Fibroblast of skin of right quadriceps (primary cell): ENCODE results near the gene OPRL1.
"Not testable (repeated sequence)": the region's sequence is repeated elsewhere in the genome, so short reads cannot be mapped to it uniquely, and the experiment has no call there.

Experiments used
- DNase-seq: peaks from one replicate; pipeline ENCODE4 v3.0.0-alpha.2; 2013

The OPRL1 gene

DNA sequence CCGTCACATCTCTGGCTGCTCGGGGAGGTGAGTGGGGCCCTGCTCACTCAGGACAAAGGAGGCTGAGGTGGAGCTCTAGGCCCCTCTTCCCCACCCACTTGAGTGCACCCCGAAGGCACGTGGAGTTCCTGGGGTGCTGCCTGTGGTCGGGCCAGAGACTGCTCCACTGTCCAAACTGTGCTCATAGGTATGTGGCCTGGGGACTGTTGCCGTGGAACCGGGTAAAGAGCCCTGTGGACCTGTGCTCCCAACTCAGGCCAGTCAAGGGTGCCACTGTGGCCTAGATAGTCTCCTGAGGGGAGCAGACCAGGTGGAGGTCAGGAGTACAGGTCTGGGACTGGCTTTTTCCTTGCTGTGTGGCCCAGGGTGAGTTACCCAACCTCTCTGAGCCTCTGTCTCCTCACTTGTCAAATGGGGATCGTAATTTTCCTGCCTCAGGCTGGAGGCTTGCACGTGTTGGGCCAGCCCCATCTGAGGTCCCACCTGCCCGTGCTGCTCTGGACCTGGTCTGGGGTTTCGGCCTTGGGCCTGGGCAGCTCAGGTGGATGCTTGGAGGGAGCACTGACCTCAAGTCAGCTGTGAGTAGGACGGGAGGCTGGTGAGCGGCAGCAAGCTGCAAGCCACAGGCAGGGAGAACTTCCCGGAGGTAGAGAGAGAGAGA lies 39.9 kb downstream of the OPRL1 start:
- DNase-seq: no peak

GRCh38 chr20:64121586-64121985 lies 41.7 kb downstream of the OPRL1 start:
- no peak for DNase-seq

DNA sequence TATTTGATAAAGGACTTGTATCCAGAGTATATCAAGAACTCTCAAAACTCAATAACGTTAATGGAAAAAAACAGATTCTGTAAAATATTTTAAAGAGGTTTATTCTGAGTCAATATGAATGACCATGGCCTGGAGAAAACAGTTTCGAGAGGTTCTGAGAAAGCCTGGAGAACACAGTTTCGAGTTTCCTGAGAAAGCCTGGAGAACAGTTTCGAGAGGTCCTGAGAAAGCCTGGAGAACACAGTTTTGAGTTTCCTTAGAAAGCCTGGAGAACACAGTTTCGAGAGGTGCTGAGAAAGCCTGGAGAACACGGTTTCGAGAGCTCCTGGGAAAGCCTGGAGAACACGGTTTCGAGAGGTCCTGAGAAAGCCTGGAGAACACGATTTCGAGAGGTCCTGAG lies 43.0 kb downstream of the OPRL1 start:
- not testable (repeated sequence) for DNase-seq

- DNase-seq: not testable (repeated sequence)
These were observed 43.6 kb downstream of the OPRL1 start for GRCh38 chr20:64123517-64123916.

DNA sequence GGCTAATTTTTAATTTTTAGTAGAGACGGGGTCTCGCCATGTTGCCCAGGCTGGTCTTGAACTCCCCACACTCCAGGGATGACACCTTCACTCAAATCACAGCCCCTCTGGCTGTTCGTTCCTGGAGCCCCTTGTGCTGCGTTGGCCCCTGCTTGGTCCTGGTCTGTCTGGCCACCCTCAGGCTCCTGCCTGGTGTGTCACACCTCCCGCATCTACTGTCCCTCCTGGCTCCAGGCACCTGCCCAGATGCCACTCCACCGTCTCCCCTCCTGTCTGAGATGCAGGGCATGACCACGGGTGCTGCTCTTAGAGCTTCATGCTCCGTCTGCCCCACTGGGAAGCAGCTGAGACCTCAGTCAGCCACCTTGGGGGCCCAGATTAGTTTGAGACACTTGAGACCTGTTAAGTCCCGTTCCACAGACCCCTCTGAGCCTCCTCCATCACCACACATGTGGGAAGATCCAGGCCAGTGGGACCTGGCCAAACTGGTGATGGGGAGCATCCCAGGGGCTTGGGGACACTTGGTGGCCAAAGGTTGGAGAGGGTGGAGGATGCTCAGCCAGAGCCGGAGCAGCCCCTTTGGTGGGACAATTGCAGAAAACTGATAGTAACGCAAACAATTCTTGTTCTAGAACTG lies 49.4 kb downstream of the OPRL1 start:
- DNase-seq: no peak

DNA sequence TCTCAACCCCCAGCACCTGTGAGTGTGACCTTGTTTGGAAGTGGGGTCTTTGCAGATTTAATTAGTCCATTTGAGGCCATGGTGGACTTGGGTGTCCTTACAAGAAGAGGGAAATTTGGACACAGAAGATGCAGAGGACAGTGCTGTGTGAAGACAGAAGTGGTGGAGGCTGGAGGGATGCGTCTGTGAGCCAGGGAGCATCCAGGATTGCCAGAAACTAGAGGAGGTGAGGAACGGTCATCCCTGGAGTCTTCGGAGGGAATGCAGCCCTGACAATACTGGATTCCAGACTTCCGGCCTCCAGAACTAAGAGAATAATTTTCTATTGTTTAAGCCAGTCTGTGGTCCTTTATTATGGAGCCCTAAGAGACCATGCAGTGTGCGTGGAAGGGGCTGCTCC lies 50.4 kb downstream of the OPRL1 start:
- no peak for DNase-seq

DNA sequence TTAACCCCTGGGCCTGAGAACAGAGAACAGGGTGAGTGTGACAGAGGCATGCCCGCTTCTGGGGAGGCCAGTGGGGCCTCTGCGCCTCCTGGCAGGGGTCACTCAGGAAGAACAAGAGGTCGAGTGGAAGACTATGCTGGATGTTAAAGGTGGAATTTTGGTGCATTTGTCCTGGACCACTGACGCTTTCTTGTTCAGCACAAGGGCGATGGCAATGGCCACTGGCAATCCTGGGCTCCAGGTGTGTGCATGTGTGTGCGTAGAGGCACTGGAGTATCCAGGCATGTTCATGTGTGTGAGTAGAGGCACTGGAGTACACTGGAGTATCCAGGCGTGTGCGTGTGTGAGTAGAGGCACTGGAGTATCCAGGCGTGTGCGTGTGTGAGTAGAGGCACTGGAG lies 51.0 kb downstream of the OPRL1 start:
- DNase-seq: no peak

- DNase-seq: no peak
These were observed 51.5 kb downstream of the OPRL1 start for GRCh38 chr20:64131406-64131805.

DNA sequence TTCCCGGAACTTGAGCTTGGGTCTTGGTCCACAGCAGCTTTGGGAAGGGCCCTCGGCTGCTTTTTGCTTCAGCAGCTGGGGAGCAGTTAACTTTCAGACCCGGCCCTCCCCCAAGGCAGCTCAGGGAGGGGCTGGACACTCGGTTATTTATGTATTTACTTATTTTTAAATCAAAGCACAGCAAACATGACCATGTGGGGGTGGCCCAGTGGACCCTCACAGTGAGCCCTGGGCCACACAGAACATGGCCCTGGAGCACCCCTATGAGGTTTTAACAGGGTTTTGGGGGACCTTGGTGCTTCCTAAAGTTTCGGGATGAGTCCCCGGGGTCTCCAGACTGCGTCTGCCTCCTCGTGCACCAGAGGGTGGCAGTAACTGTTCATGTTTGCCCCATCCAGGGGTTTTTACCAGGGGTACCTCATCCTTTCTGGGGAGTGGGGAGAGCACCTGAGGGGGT lies 54.1 kb downstream of the OPRL1 start:
- DNase-seq: no peak

DNA sequence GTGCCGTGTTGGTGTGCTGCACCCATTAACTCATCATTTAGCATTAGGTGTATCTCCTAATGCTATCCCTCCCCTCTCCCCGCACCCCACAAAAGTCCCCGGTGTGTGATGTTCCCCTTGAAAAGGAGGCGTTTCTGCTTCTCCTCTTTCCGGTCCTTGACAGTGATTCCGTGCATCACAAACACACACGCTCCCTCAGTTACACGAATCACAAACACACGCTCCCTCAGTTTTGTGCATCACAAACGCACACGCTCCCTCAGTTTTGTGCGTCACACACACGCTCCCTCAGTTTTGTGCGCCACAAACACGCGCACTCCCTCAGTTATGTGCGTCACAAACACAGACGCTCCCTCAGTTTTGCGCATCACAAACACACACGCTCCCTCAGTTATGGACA lies 54.9 kb downstream of the OPRL1 start:
- not testable (repeated sequence) for DNase-seq

DNA sequence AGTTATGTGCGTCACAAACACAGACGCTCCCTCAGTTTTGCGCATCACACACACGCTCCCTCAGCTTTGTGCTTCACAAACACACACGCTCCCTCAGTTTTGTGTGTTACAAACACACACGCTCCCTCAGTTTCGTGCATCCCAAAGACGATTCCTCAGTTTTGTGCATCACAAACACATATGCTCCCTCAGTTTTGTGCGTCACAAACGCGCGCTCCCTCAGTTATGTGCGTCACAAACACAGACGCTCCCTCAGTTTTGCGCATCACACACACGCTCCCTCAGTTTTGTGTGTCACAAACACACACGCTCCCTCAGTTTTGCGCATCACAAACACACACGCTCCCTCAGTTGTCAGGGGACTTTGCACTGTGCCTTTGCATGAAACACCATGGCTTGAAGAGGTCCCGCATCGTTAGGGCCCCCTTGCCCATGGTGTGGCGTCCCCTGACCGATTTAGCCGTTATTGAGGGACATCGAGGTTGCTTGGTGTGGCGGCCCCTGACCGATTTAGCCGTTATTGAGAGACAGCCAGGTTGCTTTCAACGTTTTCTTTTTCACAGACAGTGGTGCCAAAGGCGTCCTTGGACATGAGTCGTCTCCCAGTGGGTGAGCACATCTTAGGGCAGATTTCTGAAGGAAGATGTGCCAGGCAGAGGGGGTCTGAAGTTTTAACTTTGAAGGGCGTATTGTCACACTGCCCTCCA lies 56.3 kb downstream of the OPRL1 start:
- DNase-seq: no peak

DNA sequence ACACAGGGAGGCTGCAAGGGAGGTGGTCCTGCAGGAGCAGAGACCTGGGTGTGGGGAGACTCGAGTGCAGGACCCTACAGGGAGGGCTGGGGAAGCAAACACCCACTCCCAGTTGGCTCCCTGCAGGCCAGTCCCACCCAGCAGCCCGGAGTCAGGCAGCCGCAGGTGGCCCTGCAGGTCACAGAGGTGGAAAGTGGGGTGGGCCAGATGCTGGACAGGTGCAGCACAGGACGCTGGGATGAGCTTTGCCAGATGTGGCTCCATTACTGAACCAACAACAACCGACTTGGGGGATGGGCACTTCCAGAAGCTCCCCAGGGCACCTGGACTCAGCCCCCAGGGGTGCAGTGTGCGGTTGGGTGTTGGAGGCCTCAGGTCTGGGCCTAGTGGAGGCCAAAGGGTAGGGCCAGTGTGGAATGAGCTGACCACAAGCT lies 57.7 kb downstream of the OPRL1 start:
- no peak for DNase-seq

DNA sequence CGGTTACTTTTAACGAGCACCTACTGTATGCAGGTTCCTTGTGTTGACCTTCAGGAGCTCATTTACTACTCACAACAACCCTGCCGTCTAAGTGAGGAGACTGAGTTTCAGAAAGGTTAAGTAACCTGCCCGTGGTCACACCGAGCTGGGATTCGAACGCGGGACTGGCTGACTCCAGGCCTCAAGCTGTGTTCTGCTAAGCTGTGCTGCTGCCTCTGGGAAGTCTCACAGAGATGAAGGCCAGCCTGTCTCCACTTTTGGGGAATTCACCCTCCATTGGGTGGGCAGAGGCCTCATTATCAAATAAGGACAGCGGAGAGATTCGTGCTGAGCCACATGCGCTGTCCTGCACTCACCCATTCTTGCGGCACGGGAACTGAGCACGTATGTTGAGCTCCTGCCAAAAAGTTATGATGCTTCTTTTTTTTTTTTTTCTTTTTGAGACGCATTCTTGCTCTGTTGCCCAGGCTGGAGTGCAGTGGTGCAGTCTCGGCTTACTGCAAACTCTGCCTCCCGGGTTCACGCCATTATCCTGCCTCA lies 58.5 kb downstream of the OPRL1 start:
- DNase-seq: no peak

DNA sequence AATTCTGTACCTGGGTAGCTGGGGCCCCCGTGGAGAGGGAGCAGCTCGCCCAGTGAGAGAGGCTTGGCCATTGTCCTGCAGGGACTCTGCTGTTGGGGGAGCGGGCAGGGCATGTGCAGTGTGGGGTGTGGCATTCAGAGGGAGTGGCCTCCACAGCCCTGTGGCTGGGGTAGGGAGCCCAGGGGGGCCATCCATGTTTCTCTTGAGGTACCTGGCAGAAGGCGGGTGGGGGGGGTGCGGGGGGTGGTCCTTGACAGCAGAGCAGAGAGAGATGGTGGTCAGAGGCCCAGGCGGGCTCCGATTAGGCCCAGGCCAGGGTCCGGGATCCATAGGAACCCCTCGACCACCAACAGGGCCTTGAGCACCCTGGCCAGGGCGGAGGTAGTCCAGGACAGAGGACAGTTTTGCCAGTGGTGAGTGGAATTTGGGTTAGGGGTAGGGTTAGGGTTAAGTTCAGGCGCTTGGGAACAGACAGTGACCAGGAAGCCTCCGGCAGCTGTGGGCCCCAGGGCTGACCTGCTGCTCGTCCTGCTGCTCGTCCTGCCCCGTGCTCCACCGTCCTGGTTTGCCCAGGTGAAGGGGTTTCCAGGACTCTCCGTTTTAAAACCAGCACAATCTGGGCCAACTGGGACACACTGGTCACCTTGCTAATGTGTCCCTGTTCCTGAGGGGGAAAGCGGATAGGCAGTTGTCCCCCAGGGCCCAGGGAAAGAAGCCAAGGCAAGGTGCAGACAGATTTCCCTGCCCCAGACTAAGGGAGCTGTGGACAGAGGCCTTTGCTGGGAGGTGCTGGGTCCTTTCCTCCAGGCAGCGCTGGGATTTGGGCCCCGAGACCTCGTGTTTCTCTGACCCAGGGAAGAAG lies 59.5 kb downstream of the OPRL1 start:
- DNase-seq: no peak

- DNase-seq: no peak
These were observed 60.4 kb downstream of the OPRL1 start for GRCh38 chr20:64140061-64140931.

GRCh38 chr20:64140956-64141355 lies 61.1 kb downstream of the OPRL1 start:
- DNase-seq: no peak

DNA sequence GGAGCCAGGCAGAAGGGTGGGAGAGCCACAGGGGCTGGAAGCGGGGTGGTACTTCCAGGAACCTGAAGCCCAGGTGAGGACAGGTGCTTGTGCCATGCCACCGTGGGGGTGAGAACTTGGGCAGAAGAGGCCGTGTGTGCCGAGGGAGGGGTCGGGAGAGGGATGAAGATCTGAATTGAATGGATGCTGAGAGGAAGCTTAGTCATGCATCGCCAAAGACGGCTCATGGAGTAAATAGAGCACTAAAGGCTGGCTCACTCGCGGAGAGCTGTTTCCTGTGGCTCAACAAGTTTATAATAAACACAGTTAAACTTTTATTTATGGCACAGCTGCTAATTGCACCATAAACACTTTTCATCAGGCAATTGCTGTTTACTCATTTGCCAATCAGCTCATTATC lies 62.7 kb downstream of the OPRL1 start:
- no peak for DNase-seq

DNA sequence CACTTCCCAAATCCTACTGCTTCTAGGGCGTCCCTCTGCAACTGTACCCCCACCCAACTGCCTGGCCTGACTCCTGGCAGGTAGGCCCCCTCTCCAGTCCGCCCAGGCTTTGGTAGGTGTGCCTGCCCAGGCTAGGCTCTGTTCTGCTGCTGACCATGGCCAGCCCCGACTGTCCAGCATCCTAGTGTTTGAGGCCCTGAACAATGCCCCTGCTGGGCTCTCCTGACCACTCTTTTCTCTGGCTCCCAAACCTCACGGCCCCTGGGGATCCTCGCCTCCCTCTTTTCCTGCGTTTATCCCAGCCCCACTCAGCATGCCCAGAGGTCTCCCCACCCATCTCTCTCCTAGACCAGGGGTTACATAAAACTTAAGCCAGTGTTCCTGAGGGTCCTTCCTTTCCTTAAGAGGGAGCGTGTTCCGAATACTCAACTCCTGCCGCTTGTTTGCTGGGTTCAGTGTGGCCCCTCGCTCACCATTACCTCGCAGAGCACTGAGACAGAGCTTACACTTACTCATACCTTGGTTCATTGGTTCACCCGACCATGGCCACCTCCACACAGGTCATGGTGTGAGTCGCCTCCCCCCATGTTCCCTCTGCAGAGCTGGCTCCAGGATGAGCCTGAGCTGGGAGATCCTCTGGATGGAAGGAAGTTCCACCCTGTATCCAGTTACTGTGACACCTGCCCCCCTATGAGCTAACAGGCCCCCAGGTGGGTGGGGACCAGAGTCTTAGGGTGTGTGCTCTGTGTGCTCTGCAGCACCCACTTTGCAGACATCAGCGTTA lies 63.3 kb downstream of the OPRL1 start:
- no peak for DNase-seq

DNA sequence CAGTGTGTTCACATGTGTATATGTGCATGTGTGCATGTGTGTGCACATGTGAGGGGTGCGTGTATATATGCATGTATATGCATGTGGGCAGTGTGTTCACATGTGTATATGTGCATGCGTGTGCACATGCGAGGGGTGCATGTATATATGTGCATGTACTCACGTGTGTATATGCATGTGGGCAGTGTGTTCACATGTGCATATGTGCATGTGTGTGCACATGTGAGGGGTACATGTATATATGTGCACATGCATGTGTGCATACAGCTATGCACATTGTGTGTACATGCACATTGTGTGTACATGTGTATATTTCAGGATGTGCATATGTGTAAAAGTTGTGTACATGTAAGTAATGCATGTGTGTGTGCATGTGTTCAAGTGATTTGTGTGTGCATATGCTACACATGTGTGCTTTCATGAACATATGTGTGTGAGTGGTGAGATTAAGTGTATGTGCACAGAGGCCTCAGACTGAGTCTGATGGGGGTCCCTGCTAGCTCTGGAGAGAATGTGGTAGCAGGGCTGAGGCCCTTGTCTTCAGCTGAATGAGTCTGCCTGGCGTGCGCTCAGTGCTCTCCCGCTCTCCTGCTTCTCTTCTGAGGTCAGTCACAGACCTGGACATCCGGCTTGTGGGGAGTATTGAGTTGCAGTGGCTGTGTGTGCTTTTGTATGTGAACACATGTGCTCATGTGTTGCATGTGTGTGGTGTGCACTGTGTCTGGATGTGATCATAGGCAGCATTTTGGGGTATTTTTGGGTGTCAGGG lies 64.4 kb downstream of the OPRL1 start:
- no peak for DNase-seq
